ENCODE results near the gene RGS8. TPM values are rescaled to one million over a fixed set of nuclear protein-coding genes. Genes with fewer than 3 reads are reported as not detected.

Gene RGS8
- total and polyA plus RNA-seq, 2 of the 4 experiments (the other 2 are of a cell fraction), result not detected

- Histone ChIP-seq H3K4me1 (ENCODE audit: control insufficient read depth, insufficient read depth, low read length) (no peaks in the 10 kb centered on the region), H3K36me3 (ENCODE audit: control insufficient read depth, insufficient read depth, low read length) (no peaks in the 10 kb centered on the region), H3K4me3 (ENCODE audit: insufficient read depth, low read depth, low read length) (no peak overlapping the region), H4K8ac (ENCODE audit: low read depth in 2 of 2, low read length in 2 of 2) (no peak overlapping the region), H3K23ac (ENCODE audit: low read depth, low read length) (no peak overlapping the region; the same call in 1 of the 2 replicates), H2AFZ (replicated peaks; ENCODE audit: low read length, poor library complexity) (no peak overlapping the region), H3K9me3 (ENCODE audit: control insufficient read depth, insufficient read depth, low read length) (no peaks in the 10 kb centered on the region), H3K14ac (replicated peaks; ENCODE audit: low read depth, low read length) (no peak overlapping the region), H3K4ac (ENCODE audit: low read depth, low read length) (no peak overlapping the region), H3K27me3 (ENCODE audit: control insufficient read depth, insufficient read depth, low read length) (peaks cover 2% of the 10 kb centered on the region; the same call in 1 of the 2 replicates), H3K4me2 (ENCODE audit: low read depth, low read length) (no peak overlapping the region), H2BK120ac (ENCODE audit: low read depth, low read length) (no peak overlapping the region), H2BK5ac (ENCODE audit: low read depth, low read length, poor library complexity, severe bottlenecking) (no peak overlapping the region), H2AK5ac (ENCODE audit: low read depth, low read length) (no peak overlapping the region), H3K79me1 (ENCODE audit: low read depth in 1 of 2, low read length in 2 of 2) (no peaks in the 10 kb centered on the region), H2BK20ac (ENCODE audit: low read depth, low read length) (no peak overlapping the region), H3K9ac (ENCODE audit: low read depth, low read length) (no peak overlapping the region), H2BK15ac (ENCODE audit: low read depth, low read length) (no peak overlapping the region), H3K18ac (ENCODE audit: low read depth, low read length) (no peak overlapping the region), H4K91ac (ENCODE audit: insufficient read depth, low read depth, low read length) (no peak overlapping the region), H3K56ac (ENCODE audit: extremely low read depth, insufficient read depth, low read length) (no peak overlapping the region), H3K9me1 (ENCODE audit: insufficient read depth, low read length) (no peaks in the 10 kb centered on the region), H3K27ac (ENCODE audit: insufficient read depth, low read length) (no peak overlapping the region), H2AK9ac (replicated peaks; ENCODE audit: low read depth, low read length, poor library complexity) (no peak overlapping the region), H4K5ac (ENCODE audit: low read depth, low read length) (no peak overlapping the region), H4K20me1 (ENCODE audit: insufficient read depth, low read length) (no peaks in the 10 kb centered on the region)
- no TSS peak for BruUV-seq (replicated peaks)
- ChIA-PET CTCF (no interaction called here), POLR2A (ENCODE audit: unreplicated experiment) (no interaction called here)
- TF ChIP-seq CTCF (conservative IDR thresholded peaks at IDR 0.05; ENCODE audit: low read depth, low read length), result no peak
- no peak for TF ChIP-seq BHLHE40 (IDR thresholded peaks at IDR 0.05; ENCODE audit: low read depth, low read length)
- no peak for TF ChIP-seq RCOR1 (IDR thresholded peaks at IDR 0.05; ENCODE audit: insufficient replicate concordance, low read length)
- TF ChIP-seq SMC3 (IDR thresholded peaks at IDR 0.05; ENCODE audit: low read depth, low read length), result no peak
- no peak for TF ChIP-seq ELK1 (IDR thresholded peaks at IDR 0.05; ENCODE audit: borderline replicate concordance, low read depth, low read length)
- TF ChIP-seq RFX5 (IDR thresholded peaks at IDR 0.05; ENCODE audit: low read depth, low read length), result no peak
- no peak for TF ChIP-seq NFE2L2 (IDR thresholded peaks at IDR 0.05; ENCODE audit: low read depth, low read length)
- no peak for TF ChIP-seq MAFK (IDR thresholded peaks at IDR 0.05; ENCODE audit: low read depth, low read length)
- no peak for TF ChIP-seq MAZ (IDR thresholded peaks at IDR 0.05; ENCODE audit: borderline replicate concordance, low read depth, low read length)
- no peak for TF ChIP-seq FOS (IDR thresholded peaks at IDR 0.05; ENCODE audit: low read depth, low read length)
- no peak for TF ChIP-seq MXI1 (IDR thresholded peaks at IDR 0.05; ENCODE audit: borderline replicate concordance, low read depth, low read length)
- dilution Hi-C loops (cut with HindIII; ENCODE audit: low sequenced_read_pairs, unreplicated experiment) (no loop called here), in situ Hi-C loops (cut with MboI; ENCODE audit: low sequenced_read_pairs) (no loop called here), intact Hi-C loops (cut with micrococcal nuclease) (no loop called here)
- WGBS, 2 experiments (ENCODE audit: extremely low coverage in 2 of 2, insufficient read length in 1 of 2), result 100% methylated on average over 1 of the region's 2 CpGs; no CpG with 5 or more reads in 1 of the 2 experiments
- ATAC-seq (ENCODE audit: low read depth) (no peak), DNase-seq (no peak)
Observed at GRCh38 chr1:182718311-182718710, 33.9 kb upstream of the RGS8 start.

Measured in IMR-90 (cell line).